ENCODE measurements around the gene ROBO4.

DNA sequence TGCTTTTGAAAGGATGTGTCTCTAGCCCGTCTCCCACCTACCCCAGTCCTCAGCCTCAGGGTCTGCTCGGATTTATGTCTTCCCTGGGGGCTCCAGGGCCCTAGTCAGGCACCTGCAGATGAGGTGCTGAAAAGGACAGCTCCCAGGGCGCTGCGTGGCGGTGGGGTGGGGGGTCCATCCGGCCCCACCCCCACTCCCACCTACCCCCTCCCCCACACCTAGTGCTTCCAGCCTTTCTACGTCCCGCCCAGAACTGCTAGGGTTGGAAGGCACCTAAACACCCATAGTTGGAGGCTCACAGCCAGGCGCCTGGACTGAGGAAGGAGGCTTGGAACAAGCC, 33.9 kb downstream of the ROBO4 start:
- no peak for TF ChIP-seq POLR2A (IDR thresholded peaks at IDR 0.05)
- TF ChIP-seq, protein P1, sequence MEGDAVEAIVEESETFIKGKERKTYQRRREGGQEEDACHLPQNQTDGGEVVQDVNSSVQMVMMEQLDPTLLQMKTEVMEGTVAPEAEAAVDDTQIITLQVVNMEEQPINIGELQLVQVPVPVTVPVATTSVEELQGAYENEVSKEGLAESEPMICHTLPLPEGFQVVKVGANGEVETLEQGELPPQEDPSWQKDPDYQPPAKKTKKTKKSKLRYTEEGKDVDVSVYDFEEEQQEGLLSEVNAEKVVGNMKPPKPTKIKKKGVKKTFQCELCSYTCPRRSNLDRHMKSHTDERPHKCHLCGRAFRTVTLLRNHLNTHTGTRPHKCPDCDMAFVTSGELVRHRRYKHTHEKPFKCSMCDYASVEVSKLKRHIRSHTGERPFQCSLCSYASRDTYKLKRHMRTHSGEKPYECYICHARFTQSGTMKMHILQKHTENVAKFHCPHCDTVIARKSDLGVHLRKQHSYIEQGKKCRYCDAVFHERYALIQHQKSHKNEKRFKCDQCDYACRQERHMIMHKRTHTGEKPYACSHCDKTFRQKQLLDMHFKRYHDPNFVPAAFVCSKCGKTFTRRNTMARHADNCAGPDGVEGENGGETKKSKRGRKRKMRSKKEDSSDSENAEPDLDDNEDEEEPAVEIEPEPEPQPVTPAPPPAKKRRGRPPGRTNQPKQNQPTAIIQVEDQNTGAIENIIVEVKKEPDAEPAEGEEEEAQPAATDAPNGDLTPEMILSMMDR (IDR thresholded peaks at IDR 0.05), result no peak

All from uterus (tissue), 2 donors.